Stimulated activated naive CD8-positive, alpha-beta T cell treated with anti-CD3 and anti-CD28 coated beads, Interleukin-15, amount 100 ng/mL, for 72 hours (primary cell): ENCODE data around the gene AANAT.
A peak's percentile ranks its signal among the peaks of the same experiment; 100 is the strongest.

Experiments used
- ATAC-seq: fragments of 150-1000 bp; cut with Tn5 transposase; 2 replicates; pipeline ENCODE4 v1.10.0; 2021; ENCODE audit warnings: mild to moderate bottlenecking, moderate library complexity
- DNase-seq, 2 donors: peaks; one replicate each; pipeline ENCODE4 v3.0.0; 2021 to 2022
- H3K27ac Mint-ChIP-seq, 2 donors: one replicate each; pipeline ENCODE4 v1.8.0; 2022; ENCODE audit warnings: mild to moderate bottlenecking in 2 of 2, mixed read lengths in 2 of 2, moderate library complexity in 2 of 2
- H3K27me3 Mint-ChIP-seq: one replicate; pipeline ENCODE4 v1.8.0; 2022; ENCODE audit warnings: mixed read lengths
- H3K4me1 Mint-ChIP-seq: one replicate; pipeline ENCODE4 v1.8.0; 2022; ENCODE audit warnings: mild to moderate bottlenecking, mixed read lengths
- H3K4me3 Mint-ChIP-seq, 2 donors: one replicate each; pipeline ENCODE4 v1.8.0; 2022; ENCODE audit warnings: mild to moderate bottlenecking in 2 of 2, mixed read lengths in 2 of 2, moderate library complexity in 1 of 2
- H3K9me3 Mint-ChIP-seq, 2 donors: one replicate each; pipeline ENCODE4 v1.8.0; 2022; ENCODE audit warnings: mixed read lengths in 2 of 2

Gene AANAT

DNA sequence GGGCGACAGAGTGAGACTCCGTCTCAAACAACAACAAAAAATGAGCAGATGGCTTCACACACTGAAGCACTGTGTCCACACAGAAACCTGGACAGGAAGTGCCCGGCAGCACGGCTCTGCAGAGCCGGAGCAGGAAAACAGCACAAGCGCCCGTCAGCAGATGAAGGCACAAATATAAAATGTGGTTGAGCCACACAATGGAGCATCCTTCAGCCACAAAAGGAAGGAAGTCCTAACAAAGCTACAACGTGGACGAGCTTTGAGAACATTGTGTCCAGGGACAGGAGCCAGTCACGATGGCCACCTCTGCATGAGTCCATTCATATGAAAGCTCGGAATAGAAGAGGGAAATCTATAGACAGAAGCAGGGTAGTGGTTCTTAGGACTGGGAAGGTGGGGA is 18.2 kb downstream of the AANAT start:
- H3K9me3 Mint-ChIP-seq, result no peaks in the 10 kb centered on the region
- H3K4me1 Mint-ChIP-seq, result peaks cover 26% of the 10 kb centered on the region
- H3K4me3 Mint-ChIP-seq, result no peak overlapping the region
- H3K27ac Mint-ChIP-seq, result no peak overlapping the region
- ATAC-seq, result no peak
- DNase-seq, result no peak
- H3K27me3 Mint-ChIP-seq, result no peaks in the 10 kb centered on the region

DNA sequence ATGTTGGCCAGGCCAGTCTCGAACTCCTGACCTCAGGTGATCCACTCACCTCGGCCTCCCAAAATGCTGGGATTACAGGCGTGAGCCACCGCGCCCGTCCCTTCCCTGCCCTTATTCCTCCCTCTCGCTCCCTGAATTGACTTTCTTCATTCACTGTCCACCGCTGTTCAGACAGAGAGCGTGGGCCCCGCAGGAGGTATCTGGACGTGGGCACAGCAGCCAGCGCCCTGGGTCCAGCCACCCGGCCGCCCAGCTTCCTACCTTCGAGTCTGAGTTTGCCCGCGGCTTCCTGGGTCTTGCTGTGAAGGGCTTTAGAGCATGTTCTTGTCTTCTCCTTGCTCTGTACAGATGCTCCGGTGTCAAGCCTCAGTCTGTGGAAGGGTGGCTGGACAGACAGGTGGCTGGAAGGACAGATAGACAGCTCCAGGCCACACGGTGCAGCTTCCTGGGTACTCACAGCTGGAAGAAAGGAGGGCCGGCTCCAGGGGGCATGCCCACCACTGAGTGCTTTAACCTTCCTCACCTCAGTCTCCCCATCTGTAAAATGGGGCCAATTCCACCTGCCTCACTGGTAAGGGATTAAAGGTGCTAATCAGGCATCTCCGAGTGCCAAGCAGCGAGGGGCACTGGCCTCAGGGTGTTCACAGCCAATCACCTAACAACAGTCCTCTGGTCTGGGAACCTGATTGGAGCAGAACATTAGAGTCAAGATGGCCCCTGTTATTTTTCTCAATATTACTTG is 20.2 kb downstream of the AANAT start:
- Mint-ChIP-seq H3K27ac (no peak overlapping the region), H3K9me3 (no peaks in the 10 kb centered on the region), H3K4me1 (peaks cover 28% of the 10 kb centered on the region), H3K27me3 (no peaks in the 10 kb centered on the region), H3K4me3 (no peak overlapping the region)
- DNase-seq (no peak), ATAC-seq (no peak)

DNA sequence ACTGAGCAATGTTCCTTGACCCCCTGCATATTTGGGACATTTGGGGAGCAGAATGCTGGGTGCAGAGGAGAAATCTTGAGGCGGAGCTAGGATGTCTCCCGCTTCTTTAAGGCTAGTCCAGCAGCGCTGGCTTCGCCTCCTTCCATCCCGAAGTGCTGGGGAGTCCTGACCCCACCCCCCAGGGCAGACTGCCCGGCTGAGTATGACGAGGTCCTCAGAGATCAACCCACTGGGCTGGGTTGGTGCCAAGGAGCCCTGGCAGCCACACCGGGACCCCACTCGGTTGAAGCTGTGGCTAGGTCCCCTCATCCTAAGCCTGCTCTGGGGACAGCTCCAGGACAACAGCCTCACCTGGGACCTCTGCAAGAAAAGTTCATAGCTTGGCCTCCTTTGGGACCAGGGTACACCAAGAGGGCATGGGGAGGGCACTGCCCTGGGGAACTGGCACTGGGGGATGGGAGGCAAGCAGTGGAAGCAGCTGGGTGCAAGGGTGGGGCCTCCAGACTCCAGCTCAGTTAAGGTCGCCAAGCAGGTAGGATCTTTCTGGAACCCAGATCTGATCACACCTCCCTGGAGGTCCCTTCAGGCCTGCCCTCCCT is 22.8 kb downstream of the AANAT start:
- no peak for DNase-seq
- no peak for ATAC-seq
- Mint-ChIP-seq H3K9me3 (no peaks in the 10 kb centered on the region), H3K4me1 (peaks cover 49% of the 10 kb centered on the region), H3K4me3 (no peak overlapping the region), H3K27me3 (no peaks in the 10 kb centered on the region), H3K27ac (peak overlapping the region in 1 of 2 donors; percentile 23)

DNA sequence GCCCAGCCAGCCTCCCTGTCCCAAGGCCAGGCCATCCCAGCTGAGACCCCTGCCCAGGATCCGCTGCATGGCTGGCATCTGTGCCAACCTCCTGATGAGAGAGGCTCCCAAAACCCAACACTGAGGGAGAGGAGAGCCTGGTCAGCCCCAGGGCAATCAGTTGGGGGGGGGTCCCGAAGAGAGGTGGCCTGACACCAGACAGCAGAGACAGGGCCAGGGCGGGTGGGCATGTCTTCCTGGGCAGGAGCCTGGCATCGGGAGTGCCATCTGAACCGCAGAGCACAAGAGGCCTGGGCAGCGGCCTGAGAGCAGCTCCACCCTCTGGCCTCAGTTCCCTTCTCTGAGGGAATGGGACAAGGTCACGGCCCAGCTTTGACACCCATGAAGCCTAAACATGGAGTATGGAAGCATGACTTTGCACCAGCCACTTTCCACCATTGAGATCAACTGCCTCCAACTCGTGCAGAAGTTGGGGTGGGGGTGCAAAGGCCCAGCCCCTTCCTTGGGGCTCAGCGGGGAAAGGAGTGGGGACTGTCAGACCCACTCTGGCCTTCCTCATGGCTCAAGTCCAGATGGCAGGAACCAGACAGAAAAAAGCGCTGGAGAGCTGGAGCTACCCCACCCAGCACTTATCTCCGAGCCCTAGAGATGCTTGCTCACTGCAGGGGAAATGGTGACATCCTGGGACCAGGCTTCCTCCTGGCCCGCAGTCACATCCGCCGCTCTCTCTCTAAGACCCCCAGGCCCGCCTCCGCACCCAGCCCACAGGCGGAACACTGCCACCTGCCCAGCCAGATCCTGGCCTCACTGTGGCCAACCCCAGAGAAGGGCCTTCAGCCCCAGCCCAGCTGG is 24.1 kb downstream of the AANAT start:
- peak overlapping the region; percentile 87 to 91 for H3K27ac Mint-ChIP-seq
- H3K4me1 Mint-ChIP-seq, result peaks cover 57% of the 10 kb centered on the region
- no peaks in the 10 kb centered on the region for H3K9me3 Mint-ChIP-seq
- peak overlapping the region; percentile 80 to 82 for H3K4me3 Mint-ChIP-seq
- DNase-seq (peak in 1 of 2 donors; percentile 29), ATAC-seq (peak; percentile 27)
- H3K27me3 Mint-ChIP-seq, result no peaks in the 10 kb centered on the region

DNA sequence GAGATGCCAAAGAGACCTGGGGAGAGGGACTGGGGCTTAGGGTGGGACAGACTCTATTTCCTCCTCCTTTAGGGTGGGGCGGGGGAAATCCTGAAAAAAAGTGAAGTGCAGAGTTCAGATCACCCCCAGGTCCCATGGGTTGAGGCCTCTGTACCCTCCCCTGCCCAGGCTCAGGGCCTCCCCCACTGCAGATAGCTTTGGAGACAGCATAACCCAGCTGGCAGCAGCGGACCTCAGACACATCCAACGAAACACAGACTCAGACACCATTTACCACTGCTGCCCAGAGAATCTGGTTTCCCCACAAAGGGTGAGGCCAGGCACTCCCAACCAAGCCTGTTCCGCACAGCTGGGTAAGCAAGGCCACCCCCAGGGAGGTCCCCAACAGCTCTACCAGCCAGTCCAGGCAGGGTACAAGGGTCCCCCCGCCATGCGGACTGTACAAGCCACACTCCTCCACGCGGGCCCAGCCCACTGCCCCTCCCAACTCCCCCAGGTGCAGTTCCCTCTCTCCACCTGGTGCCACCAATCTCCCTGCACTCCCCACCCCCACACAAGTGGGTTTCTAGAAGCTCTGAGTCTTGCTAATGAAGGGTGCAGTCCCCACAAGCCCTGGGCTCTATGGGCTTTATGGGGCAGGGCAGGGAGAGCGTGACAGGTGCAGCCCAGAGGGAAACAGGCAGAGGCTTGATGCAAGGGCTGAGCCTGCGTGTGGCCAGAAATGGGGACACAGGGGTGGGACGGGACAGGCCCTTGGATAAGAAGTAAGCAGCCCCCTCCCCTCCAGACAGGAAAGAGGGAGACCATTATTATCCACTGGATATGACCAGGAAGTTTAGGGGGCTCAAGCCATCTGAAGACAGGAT is 25.0 kb downstream of the AANAT start:
- peak overlapping the region; percentile 80 to 82 for H3K4me3 Mint-ChIP-seq
- H3K27ac Mint-ChIP-seq, result peak overlapping the region; percentile 87 to 91
- peaks cover 66% of the 10 kb centered on the region for H3K4me1 Mint-ChIP-seq
- peak; percentile 35 to 61 for DNase-seq
- H3K27me3 Mint-ChIP-seq, result no peaks in the 10 kb centered on the region
- H3K9me3 Mint-ChIP-seq, result no peaks in the 10 kb centered on the region
- ATAC-seq, result peak; percentile 75

DNA sequence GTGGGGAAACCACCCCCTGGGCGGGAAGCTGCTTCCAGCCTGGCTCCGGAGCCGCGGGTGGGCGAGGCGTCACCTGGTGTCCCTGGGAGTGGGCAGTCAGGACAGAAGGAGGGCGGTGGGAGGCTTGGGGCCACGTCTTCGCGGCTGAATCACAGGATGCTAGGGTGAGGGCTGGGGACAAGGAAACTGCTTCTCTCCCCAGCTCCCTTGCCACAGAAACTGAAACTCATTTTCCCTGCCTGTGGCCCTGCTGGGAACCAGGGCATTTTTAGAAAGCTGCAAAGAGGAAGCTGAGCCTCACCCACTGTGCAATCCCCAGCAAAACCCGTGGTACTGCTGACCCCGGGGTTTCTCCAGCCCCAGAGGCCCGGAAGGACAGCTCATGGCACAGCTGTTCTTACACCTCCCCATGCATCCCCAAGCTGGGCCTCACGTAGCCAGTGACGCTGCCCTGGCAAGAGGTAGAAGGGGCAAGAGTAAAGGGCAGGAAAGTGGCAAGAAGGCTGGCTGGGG is 25.6 kb downstream of the AANAT start:
- Mint-ChIP-seq H3K4me1 (peaks cover 73% of the 10 kb centered on the region), H3K9me3 (no peaks in the 10 kb centered on the region), H3K27me3 (no peaks in the 10 kb centered on the region), H3K27ac (peak overlapping the region; percentile 24 to 93), H3K4me3 (peak overlapping the region; percentile 80 to 82)
- DNase-seq, result peak in 1 of 2 donors; percentile 64
- ATAC-seq, result peak; percentile 74

DNA sequence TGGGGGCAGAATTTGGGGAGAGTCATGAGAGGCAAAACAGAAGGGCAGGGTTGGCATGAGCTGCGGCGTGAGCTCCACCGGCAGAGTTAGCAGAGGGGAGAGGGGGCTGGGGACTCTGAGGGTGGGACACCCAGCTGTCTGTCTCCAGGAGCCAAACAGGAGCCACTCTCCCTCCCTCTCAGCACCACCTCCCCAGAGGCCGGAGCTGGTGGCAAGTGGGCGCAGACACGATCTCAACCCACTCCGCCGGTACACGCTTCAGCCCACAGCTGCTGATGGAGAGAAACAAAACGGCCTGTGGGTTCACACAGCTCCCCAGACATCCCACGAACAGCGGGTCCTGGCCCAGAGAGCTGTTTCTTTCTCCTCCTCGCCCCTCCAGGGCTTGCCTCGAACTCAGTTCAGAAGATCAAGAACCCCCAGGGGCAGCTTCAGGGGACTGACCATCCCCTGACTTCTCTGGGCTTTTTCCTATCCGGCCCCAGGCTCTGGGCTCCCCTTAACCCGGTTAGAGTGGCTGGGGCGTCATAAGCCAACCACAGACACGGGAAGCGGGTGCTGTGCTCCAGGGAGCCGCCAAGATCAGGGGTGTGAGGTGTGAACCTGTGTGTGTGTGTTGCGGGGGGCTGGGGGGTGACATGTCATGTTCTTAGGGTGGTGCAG is 26.2 kb downstream of the AANAT start:
- Mint-ChIP-seq H3K9me3 (no peaks in the 10 kb centered on the region), H3K4me3 (peak overlapping the region; percentile 80 to 82), H3K27me3 (no peaks in the 10 kb centered on the region), H3K27ac (peak overlapping the region; percentile 24 to 93), H3K4me1 (peaks cover 79% of the 10 kb centered on the region)
- DNase-seq (no peak), ATAC-seq (peak; percentile 7)

DNA sequence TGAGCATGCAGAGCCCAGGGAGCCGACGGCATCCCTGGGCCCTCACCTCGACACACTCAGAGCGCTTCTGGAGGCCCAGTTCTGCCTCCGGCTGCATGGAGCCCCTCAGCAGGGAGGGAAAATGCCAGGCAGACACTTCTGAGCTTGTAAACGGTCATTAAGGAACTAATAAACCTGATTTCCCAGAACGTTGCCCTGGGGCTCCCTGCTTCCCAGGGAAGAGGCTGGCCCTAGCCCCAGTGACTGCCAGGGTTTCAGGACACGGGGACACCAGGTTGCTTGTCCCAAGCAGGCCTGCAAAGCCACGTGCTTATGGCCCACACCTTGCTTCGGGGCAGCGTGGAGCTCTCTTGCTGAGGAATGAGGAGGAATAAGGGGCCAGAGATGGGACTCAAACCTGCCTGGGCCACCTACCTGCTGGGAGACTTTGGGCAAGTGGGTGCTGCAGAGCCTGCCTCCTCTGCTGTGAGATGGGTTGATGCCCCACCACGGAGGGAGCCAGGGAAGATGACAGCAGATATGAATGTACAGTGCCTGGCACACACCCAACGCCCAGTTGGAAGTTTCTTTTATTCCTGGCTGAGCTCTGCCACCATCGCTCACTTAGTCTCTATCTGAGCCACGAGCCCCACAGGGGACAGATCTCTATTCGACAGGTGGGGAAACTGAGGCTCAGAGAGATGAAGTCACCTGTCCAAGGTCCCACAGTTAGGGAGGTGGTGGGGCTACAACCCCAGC is 28.4 kb downstream of the AANAT start:
- ATAC-seq (no peak), DNase-seq (no peak)
- Mint-ChIP-seq H3K27ac (peak overlapping the region in 1 of 2 donors; percentile 59), H3K9me3 (no peaks in the 10 kb centered on the region), H3K4me3 (no peak overlapping the region), H3K27me3 (no peaks in the 10 kb centered on the region), H3K4me1 (peaks cover 94% of the 10 kb centered on the region)

DNA sequence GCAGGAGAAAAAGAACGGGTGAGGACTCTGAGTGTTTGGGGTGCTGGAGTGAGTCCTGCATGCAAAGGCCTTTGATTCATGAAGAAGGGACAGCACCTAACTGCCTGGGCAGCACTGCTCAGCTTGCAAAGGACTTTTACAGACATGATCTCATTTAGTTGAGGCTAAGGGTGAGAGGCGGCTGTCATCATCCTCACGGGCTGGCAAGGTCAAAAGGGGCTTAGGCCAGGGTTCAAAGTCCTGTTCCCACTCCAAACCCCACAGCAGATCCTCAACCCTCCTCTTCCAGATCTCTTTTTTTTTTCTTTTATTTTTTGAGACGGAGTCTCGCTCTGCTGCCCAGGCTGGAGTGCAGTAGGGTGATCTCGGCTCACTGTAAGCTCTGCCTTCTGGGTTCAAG is 29.1 kb downstream of the AANAT start:
- H3K4me3 Mint-ChIP-seq, result no peak overlapping the region
- ATAC-seq (no peak), DNase-seq (no peak)
- no peaks in the 10 kb centered on the region for H3K27me3 Mint-ChIP-seq
- no peaks in the 10 kb centered on the region for H3K9me3 Mint-ChIP-seq
- peaks cover 91% of the 10 kb centered on the region for H3K4me1 Mint-ChIP-seq
- H3K27ac Mint-ChIP-seq, result peak overlapping the region in 1 of 2 donors; percentile 85

DNA sequence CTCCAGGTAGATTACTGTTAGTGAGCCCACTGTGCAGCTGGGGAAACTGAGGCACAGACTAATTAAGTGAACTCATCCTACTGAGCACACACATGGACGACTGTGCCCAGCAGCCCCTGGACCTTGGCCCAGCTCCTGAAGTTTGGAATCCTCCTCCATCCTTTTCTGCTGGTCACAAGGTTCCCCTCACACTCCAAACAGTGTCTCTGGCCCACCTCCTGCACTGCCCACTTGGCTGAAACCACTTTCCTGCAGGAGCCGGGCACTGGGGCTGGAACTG is 30.2 kb downstream of the AANAT start:
- Mint-ChIP-seq H3K4me3 (no peak overlapping the region), H3K27me3 (no peaks in the 10 kb centered on the region), H3K27ac (no peak overlapping the region), H3K9me3 (no peaks in the 10 kb centered on the region), H3K4me1 (peaks cover 89% of the 10 kb centered on the region)
- ATAC-seq (no peak), DNase-seq (no peak)

DNA sequence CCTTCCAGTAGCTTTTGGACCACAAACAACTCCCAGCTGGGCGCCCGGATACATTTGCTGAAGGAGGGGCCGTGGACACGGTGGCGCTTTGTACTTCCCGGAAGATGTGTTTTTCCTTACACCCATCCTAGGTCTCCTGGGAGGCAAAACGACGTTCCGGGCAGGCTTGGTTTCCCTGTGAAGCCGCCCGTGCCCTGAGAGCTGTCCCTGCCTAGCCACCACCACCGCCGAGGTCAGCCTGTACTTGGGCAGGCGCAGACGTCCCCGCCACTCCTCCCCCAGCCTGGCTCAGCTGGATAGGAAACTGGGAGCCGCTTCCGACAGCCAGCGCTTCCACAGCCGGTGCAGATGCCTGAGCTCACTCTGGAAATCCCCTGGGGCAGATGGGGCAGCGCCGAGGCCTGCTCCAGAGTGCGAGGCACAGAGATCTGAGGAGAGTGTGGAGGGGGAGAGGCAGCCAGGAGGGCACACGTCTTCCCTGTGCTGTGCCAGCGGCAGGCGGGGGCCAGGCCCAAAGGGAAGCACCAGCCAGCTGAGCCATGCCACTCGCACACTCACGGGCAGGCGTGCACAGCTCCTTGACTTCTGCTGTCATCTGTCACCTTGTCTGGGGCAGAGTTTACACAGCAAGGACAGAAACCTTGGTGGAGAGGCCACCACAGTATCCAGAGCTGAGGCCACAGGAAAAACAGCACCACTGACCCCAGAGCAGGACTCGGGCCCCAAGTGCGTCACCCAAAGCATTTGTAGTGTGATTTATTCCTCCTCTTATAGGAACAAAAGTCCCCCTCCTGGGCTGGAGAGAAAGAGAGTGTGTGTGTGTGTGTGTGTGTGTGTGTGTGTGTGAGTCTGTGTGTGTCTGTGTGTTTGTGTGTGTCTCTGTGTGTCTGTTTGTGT is 30.8 kb downstream of the AANAT start:
- H3K9me3 Mint-ChIP-seq, result no peaks in the 10 kb centered on the region
- peak overlapping the region in 1 of 2 donors; percentile 19 for H3K27ac Mint-ChIP-seq
- DNase-seq, result no peak
- peaks cover 84% of the 10 kb centered on the region for H3K4me1 Mint-ChIP-seq
- H3K4me3 Mint-ChIP-seq, result no peak overlapping the region
- no peaks in the 10 kb centered on the region for H3K27me3 Mint-ChIP-seq
- no peak for ATAC-seq

DNA sequence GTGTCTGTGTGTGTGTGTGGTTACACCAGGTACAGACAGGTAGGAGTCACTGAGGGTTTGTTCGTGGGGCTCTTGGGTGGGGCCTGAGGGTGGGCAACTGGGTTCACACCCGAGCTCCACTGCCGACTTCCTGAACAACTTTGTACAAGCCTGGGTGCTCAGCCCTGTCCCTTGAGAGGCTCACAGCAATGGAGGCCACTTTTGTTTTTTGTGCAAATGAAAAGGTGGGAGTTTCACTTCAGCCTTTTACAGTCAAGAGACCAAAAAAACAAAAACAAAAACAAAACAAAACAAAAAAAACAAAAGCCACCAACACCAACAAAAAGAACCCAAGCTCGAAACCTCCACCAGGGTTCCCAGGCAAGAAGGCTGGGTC is 31.5 kb downstream of the AANAT start:
- Mint-ChIP-seq H3K27me3 (no peaks in the 10 kb centered on the region), H3K27ac (no peak overlapping the region), H3K9me3 (no peaks in the 10 kb centered on the region), H3K4me3 (no peak overlapping the region), H3K4me1 (peaks cover 77% of the 10 kb centered on the region)
- ATAC-seq (no peak), DNase-seq (no peak)

DNA sequence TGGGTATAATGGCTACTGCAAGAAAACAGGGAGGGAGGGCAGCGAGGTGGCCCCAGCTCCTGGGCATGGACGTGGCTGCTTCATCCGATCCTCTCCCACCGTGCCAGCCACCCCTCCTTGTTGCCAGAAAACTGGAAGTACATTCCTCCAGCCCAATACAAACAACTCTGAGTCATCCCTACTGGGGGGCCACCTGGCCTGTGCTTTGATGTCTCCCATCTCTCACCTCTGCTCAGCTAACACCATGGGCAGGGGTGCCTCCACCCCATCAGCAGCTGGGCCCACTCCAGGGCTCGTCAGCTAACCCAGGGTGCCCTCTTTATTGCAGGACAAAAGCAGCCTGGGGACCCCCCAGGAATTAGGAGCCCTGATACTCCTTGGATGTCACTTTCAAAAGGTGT is 31.9 kb downstream of the AANAT start:
- ATAC-seq (no peak), DNase-seq (no peak)
- Mint-ChIP-seq H3K4me3 (peak overlapping the region; percentile 29 to 89), H3K27ac (no peak overlapping the region), H3K9me3 (no peaks in the 10 kb centered on the region), H3K4me1 (peaks cover 73% of the 10 kb centered on the region), H3K27me3 (no peaks in the 10 kb centered on the region)
